Head of caudate nucleus (tissue), 42 donors: ENCODE data around the gene DSC3.
A peak's percentile ranks its signal among the peaks of the same experiment; 100 is the strongest.

Experiments used
- DNase-seq, 42 donors: peaks; one replicate each; pipeline versions ENCODE4 v3.0.0 to v3.0.0-alpha.2; 2020 to 2021; ENCODE audit warnings: mixed read lengths in 7 of 42
- intact Hi-C: fragments of 100-400 bp; cut with DNase I; formaldehyde crosslinking; loops from one replicate; pipeline ENCODE4 v1.15.0; 2022

The DSC3 gene

DNA sequence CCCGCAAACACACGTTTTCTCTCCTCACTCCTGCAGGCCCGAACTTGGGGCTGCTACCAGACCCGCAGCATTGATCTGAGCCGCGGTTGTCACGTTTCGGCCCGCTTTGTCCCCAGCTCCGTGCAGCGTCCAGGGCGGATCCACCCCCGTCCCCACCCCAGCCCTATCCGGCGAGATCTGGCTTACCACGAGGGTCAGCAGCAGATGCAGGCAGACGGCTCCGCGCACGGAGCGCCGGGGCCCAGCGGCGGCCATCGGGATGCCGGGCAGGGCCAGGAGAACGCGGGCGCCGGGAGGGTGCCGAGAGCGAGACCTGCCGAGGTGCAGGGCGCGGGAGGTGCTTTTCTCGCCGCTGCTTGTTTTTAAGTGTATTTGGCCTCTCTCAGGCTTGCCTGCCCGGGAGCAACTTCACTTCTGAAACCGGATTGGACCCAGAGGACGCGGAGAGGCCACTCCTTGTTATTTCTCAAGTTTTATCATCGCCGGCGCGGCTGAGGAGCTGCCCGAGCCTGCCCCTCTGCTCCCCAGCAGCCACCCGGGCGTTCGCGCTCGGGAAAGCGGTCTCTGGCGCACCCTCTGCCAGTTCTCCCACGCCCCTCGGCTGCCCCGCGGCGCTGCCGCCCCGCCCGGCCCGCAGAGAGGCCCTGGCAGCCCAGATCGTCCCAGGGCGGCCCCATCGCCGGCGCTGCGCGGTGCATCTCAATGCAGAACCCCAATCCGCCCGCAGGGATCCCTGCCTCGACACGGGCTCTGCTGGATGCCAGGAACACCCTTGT, at the start of gene DSC3:
Gene DSC3 (minus strand): TSS at position 337 of the 776 bp plus-strand sequence. CDS start 82 bp downstream, at position 255.
- intact Hi-C loops: no loop called here
- no peak for DNase-seq

- no peak for DNase-seq
- intact Hi-C loops: no loop called here
Measured at GRCh38 chr18:31091350-31091749, 48.8 kb upstream of the DSC3 start.

DNA sequence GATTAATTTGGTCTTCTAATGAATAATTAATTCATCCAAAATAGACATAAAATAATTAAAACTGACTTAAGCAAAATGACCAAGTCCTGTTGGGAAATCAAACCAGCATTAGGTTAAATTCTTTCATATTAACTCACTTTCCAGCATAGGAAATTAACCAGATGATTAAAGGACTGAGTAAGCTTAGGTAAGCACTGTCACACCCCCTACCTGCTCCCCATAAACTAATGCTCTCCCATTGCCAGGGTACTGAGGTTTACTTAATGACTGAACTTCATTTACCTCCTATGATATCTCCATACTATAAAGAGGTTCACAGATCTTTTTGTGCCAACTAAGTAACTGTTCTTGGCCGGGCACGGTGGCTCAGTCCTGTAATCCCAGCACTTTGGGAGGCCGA, 46.0 kb upstream of the DSC3 start:
- no peak for DNase-seq

DNA sequence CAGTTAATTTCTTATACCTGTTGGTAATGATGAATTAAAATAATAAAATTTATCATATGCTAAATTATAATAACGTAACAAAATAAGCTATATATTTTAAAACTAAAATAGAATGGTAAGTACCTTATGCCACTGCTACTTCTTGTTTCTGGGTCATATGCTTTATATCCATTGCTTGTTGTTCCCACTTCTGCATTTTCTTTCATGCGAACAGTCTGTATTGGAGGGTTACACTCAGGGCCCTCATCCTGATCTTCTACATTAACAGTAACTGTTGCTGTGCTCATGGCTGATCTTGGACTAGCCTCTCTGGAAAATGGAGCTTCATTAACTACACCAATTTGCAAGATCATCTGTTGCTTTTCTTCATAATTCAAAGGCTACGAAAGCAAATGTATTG, 37.4 kb upstream of the DSC3 start:
- intact Hi-C loops: no loop called here

More for the DNA sequence above, 46.0 kb upstream of the DSC3 start:
- intact Hi-C loops: no loop called here

GRCh38 chr18:31077878-31078277, 35.3 kb upstream of the DSC3 start:
- no peak for DNase-seq
- intact Hi-C loops: no loop called here

More for the DNA sequence above, 37.4 kb upstream of the DSC3 start:
- DNase-seq: no peak

- intact Hi-C loops: no loop called here
- DNase-seq: no peak
Measured at GRCh38 chr18:31072175-31072574, 29.6 kb upstream of the DSC3 start.

GRCh38 chr18:31070206-31070605, 27.7 kb upstream of the DSC3 start:
- intact Hi-C loops: no loop called here
- no peak for DNase-seq

GRCh38 chr18:31066266-31066665, 23.7 kb upstream of the DSC3 start:
- intact Hi-C loops: no loop called here
- no peak for DNase-seq

GRCh38 chr18:31065036-31065773, 22.7 kb upstream of the DSC3 start:
- intact Hi-C loops: no loop called here
- no peak for DNase-seq

- intact Hi-C loops: no loop called here
- DNase-seq: peak in 2 of 42 donors; percentile 18 to 28
Measured at GRCh38 chr18:31064130-31064529, 21.6 kb upstream of the DSC3 start.

DNA sequence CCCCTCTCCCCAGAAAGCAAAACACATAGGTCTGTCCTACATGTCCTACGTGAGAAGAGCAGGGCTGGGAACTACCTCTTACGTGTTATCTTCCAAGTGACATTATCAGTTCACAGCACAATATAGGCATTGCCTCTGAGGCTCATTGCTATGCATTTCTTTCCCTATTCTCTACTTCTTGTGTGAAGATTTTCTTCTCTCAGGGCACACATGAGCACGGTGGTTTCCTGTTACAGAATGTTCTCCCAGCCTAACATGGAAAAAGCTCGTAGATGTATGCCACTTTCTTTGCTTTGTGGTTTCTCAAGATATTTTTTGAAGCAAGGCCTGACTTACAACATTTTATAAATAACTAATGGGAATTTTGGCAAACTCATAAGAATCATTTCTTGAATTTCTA, 19.4 kb upstream of the DSC3 start:
- DNase-seq: no peak

GRCh38 chr18:31058897-31059296, 16.4 kb upstream of the DSC3 start:
- intact Hi-C loops: no loop called here
- DNase-seq: no peak

More for the DNA sequence above, 19.4 kb upstream of the DSC3 start:
- intact Hi-C loops: no loop called here

DNA sequence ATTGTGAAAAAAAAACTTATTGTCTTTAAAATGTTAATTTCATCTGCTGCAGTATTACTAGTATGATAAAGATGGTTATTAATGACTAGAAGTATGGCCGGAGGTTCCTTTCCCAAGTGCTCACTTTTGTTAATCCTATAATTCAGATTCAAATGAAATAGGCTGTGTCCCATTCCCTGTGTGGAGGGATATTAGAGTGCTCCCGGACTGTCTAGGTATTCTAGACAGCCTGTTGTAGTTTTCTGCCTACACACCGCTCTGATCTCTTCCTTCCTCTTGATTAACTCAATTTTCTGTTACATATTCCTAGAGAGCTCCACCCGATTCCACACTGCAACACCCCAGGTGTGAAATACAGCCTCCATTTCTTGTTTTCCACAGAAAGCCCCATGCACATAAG, 15.4 kb upstream of the DSC3 start:
- intact Hi-C loops: no loop called here
- no peak for DNase-seq

- no peak for DNase-seq
- intact Hi-C loops: no loop called here
Measured at GRCh38 chr18:31057051-31057450, 14.5 kb upstream of the DSC3 start.

- intact Hi-C loops: no loop called here
- DNase-seq: no peak
Measured at GRCh38 chr18:31056296-31056695, 13.8 kb upstream of the DSC3 start.

DNA sequence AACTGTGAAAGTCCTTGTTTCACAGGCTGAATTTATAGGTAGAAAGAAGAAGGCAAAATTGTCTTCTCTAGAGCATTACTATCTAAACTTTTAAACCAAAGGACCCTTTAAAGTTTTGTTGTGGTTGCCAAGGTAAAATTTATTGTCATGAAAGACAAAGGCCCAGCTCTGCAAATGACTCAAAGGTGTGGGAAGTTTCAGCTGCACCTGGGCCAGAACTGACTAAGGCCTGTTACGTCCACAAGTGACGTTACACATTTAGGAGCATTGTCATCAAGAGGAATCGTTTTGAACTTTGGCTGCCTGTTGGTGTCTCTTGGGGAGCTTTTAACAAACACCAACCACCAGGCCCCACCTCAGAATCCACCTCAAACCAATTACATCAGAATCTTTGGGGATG, 8.1 kb upstream of the DSC3 start:
- intact Hi-C loops: no loop called here
- DNase-seq: no peak

DNA sequence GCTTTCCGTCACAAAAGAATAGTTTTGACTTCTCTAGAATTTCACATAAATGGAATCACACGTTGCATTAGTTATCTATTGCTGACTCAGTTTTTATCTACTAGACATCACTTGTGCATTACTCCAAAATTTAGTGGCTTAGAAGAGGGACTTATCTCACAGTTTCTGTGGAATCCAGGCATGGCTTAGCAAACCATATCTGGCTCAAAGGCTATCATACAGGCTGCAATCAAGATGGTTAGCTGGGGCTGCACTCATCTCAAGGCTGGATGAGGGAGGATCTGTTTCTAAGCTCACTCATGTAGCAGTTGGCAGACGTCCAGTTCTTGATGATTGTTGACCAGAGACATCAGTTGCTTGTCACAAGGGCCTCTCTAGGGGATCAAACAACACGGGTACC, 6.6 kb upstream of the DSC3 start:
- intact Hi-C loops: no loop called here
- DNase-seq: no peak

GRCh38 chr18:31048216-31048615, 5.7 kb upstream of the DSC3 start:
- no peak for DNase-seq
- intact Hi-C loops: no loop called here

DNA sequence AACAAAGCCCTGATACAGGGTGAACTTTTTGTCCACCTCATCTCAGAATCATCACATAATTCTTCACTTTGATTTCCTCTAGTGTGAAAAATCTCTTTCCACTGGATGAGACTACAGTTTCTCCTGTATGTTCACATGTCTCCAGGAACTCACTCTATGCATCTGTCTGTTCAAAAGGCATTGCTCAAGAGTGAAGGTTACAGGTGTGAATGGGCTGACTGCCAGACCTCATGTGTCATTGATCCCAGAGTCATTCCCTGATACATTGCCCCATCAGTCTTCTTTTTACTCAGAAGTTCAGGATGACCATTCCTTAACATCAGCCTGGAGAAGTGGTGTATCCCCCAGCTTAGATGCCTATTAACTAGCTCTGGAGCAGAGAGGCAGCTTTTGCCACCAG, 4.4 kb upstream of the DSC3 start:
- intact Hi-C loops: no loop called here
- no peak for DNase-seq

DNA sequence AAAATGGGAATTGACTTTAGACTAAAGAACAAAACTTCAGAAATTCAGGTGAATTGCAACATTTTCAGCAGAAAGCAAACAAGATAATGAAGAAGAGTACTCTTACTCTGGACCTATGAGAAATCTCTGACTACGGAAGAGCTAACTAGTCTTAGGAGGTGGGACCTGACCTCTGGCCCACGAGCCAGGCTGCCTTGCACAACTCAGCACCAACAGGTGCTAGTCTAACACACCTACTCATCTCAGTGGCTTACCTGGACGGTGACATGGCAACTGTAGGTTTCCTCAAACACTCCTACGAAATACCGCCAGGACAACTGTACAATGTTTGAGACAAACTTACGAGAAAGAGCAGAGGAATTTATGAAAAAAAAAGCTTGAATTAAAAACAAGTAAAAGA, 3.1 kb upstream of the DSC3 start:
- intact Hi-C loops: no loop called here
- no peak for DNase-seq

DNA sequence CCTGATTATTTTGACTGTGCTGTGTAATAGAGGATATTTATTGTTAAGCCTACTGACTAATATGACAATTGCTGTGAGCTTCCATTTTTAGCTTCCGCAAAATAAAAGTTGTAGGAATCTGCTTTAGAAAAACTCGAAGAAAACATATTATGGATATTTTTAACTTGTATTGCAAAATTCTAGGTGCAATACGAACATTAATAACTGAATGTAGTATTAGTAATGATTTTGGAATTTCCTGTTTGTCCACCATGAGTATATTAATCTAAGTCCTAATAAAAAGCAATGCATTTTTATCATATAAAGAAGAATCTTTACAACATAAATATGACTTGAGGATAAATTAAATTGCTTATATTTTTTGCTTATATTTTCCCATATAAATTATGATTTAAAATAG, 2.4 kb upstream of the DSC3 start:
- no peak for DNase-seq
- intact Hi-C loops: no loop called here
